HepG2 (cell line): ENCODE data around the gene UTP11. TPM values are rescaled to one million over a fixed set of nuclear protein-coding genes. Genes with fewer than 3 reads are reported as not detected.
A peak's percentile ranks its signal among the peaks of the same experiment; 100 is the strongest.

Experiments
- ATF7 ChIP-seq, 2 experiments: fragments of 450-650 bp in 1 of 2; sonication (generic) in 1 of 2; formaldehyde crosslinking in 1 of 2; IDR thresholded peaks; 2 replicates each; pipeline versions ENCODE4 v1.4.0 to v1.6.1; 2016 to 2020; ENCODE audit warnings: antibody characterized with exemption in 1 of 2, mild to moderate bottlenecking in 1 of 2, missing genetic modification reagents in 1 of 2
- BRCA1 ChIP-seq: sonication (generic); formaldehyde crosslinking; IDR thresholded peaks from 2 replicates; pipeline ENCODE4 v1.4.0; 2020; ENCODE audit warnings: missing genetic modification reagents
- CBX2 ChIP-seq, 2 experiments: fragments of 200-600 bp in 1 of 2; sonication (generic); formaldehyde crosslinking in 1 of 2; IDR thresholded peaks; 2 replicates each; pipeline versions ENCODE4 v1.7.0 to v1.8.1; 2018 to 2022; ENCODE audit warnings: low read depth in 2 of 2, low read length in 1 of 2, mild to moderate bottlenecking in 1 of 2, missing genetic modification reagents in 1 of 2
- DZIP1 ChIP-seq: sonication (generic); formaldehyde crosslinking; IDR thresholded peaks from 2 replicates; pipeline ENCODE4 v1.5.0; 2020; ENCODE audit warnings: mild to moderate bottlenecking, missing genetic modification reagents
- ELF3 ChIP-seq: IDR thresholded peaks from 2 replicates; pipeline ENCODE4 v1.6.1; 2016; ENCODE audit warnings: missing genetic modification reagents, missing compliant biosample characterization
- GLMP ChIP-seq: sonication (generic); formaldehyde crosslinking; IDR thresholded peaks from 2 replicates; pipeline ENCODE4 v1.9.0; 2021; ENCODE audit warnings: missing genetic modification reagents, mild to moderate bottlenecking, borderline replicate concordance
- HOXA9 ChIP-seq: sonication (generic); formaldehyde crosslinking; IDR thresholded peaks from 2 replicates; pipeline ENCODE4 v1.8.1; 2022; ENCODE audit warnings: missing genetic modification reagents, mild to moderate bottlenecking, moderate library complexity, borderline replicate concordance
- MATR3 ChIP-seq: sonication (generic); formaldehyde crosslinking; IDR thresholded peaks from 2 replicates; pipeline ENCODE4 v1.4.0; 2020; ENCODE audit warnings: missing genetic modification reagents
- RORA ChIP-seq: sonication (generic); formaldehyde crosslinking; IDR thresholded peaks from 2 replicates; pipeline ENCODE4 v1.5.0; 2020; ENCODE audit warnings: mild to moderate bottlenecking, missing genetic modification reagents, moderate library complexity
- ZFP1 ChIP-seq: IDR thresholded peaks from 2 replicates; pipeline ENCODE4 v1.6.1; 2016
- ZNF225 ChIP-seq: sonication (generic); formaldehyde crosslinking; IDR thresholded peaks from 2 replicates; pipeline ENCODE4 v1.4.0; 2020; ENCODE audit warnings: mild to moderate bottlenecking, missing genetic modification reagents
- ZNF337 ChIP-seq: sonication (generic); formaldehyde crosslinking; IDR thresholded peaks from 2 replicates; pipeline ENCODE4 v1.5.1; 2020; ENCODE audit warnings: missing genetic modification reagents, low read depth, mild to moderate bottlenecking, borderline replicate concordance
- ZNF33A ChIP-seq: sonication (generic); formaldehyde crosslinking; IDR thresholded peaks from 2 replicates; pipeline ENCODE4 v1.5.1; 2020; ENCODE audit warnings: missing genetic modification reagents, mild to moderate bottlenecking, moderate library complexity, borderline replicate concordance
- ZNF558 ChIP-seq: sonication (generic); formaldehyde crosslinking; IDR thresholded peaks from 2 replicates; pipeline ENCODE4 v1.9.0; 2022; ENCODE audit warnings: mild to moderate bottlenecking, missing genetic modification reagents, borderline replicate concordance
- ZNF577 ChIP-seq: sonication (generic); formaldehyde crosslinking; IDR thresholded peaks from 2 replicates; pipeline ENCODE4 v1.4.0; 2020; ENCODE audit warnings: mild to moderate bottlenecking, low read depth, missing genetic modification reagents, borderline replicate concordance
- ZNF580 ChIP-seq: IDR thresholded peaks from 2 replicates; pipeline ENCODE4 v1.6.1; 2016; ENCODE audit warnings: low read depth, borderline replicate concordance
- ZNF616 ChIP-seq: sonication (generic); formaldehyde crosslinking; IDR thresholded peaks from 2 replicates; pipeline ENCODE4 v1.5.0; 2020; ENCODE audit warnings: low read depth, mild to moderate bottlenecking, missing genetic modification reagents
- ZNF687 ChIP-seq: sonication (generic); formaldehyde crosslinking; IDR thresholded peaks from 2 replicates; pipeline ENCODE4 v1.5.1; 2020; ENCODE audit warnings: mild to moderate bottlenecking, missing genetic modification reagents, moderate library complexity
- polyA plus RNA-seq, 8 experiments: library from polyadenylated mRNA; depleted of rRNA in 3 of 8; stranded (reverse) in 7 of 8; unstranded in 1 of 8; fragments of >200 nt; fragmentation: Illumina TruSeq in 4 of 8; extraction: Trizol in 4 of 8; gene quantifications; 2 replicates each; pipeline versions ENCODE4 v1.2.1 to v1.2.3, GENCODE V29; 2011 to 2016; ENCODE audit warnings: low read depth in 4 of 8, missing spikeins in 1 of 8, mixed read lengths in 1 of 8; ENCODE audit not compliant: insufficient read depth in 1 of 8
- total RNA-seq, 5 experiments: library from RNA; depleted of rRNA; stranded (reverse); fragments of >200 nt; fragmentation: Illumina TruSeq; extraction: Trizol; gene quantifications; 2 replicates each; pipeline ENCODE4 v1.2.3, GENCODE V29; 2016; ENCODE audit warnings: low read depth in 1 of 5

Gene UTP11
- total and polyA plus RNA-seq, 2 of the 13 experiments (the other 11 are each of a cell fraction or from before 2014, with no cell fraction given), result 13.5 to 44.8 TPM

GRCh38 chr1:38012363-38013226, at the start of gene UTP11 (continued):
- peak; percentile 91; the same call in 1 of the 2 replicates for TF ChIP-seq ZNF337 (CRISPR knock-in tag)
- TF ChIP-seq CBX2 (IDR thresholded peaks at IDR 0.05; ENCODE audit: low read depth, low read length), result no peak
- no peak; the same call in 1 of the 2 replicates for TF ChIP-seq CBX2 (CRISPR knock-in tag; IDR thresholded peaks at IDR 0.05; ENCODE audit: low read depth)
- TF ChIP-seq ZNF558 (CRISPR knock-in tag), result peak; percentile 78; the same call in 1 of the 2 replicates
- TF ChIP-seq ZNF687 (CRISPR knock-in tag), result peak; percentile 100
- no peak; the same call in 1 of the 2 replicates for TF ChIP-seq HOXA9 (CRISPR knock-in tag)
- no peak for TF ChIP-seq RORA (CRISPR knock-in tag)
- TF ChIP-seq DZIP1 (CRISPR knock-in tag), result peak; percentile 84; the same call in 1 of the 2 replicates
- TF ChIP-seq BRCA1 (CRISPR knock-in tag), result no peak
- peak; percentile 77; the same call in 1 of the 2 replicates for TF ChIP-seq ZNF580
- TF ChIP-seq GLMP, result no peak; the same call in 1 of the 2 replicates
- TF ChIP-seq ATF7 (IDR thresholded peaks at IDR 0.05), result no peak
- TF ChIP-seq ATF7 (CRISPR knock-in tag; IDR thresholded peaks at IDR 0.05), result peak; percentile 37; the same call in 1 of the 2 replicates
- TF ChIP-seq MATR3 (CRISPR knock-in tag), result no peak
- TF ChIP-seq ZFP1 (CRISPR knock-in tag), result peak; percentile 84
- TF ChIP-seq ZNF616 (CRISPR knock-in tag), result peak; percentile 94; the same call in 1 of the 2 replicates
- TF ChIP-seq ZNF33A (CRISPR knock-in tag), result 0 out of 2 replicates have a peak, but pooled peaks have one; percentile 85
- TF ChIP-seq ZNF577 (CRISPR knock-in tag), result no peak
- peak; percentile 99 for TF ChIP-seq ZNF225
- TF ChIP-seq ELF3 (CRISPR knock-in tag), result peak; percentile 73
